A673 (cell line): ENCODE results near the gene SEMA3E.

Source experiments
- CTCF ChIP-seq: fragments of 300-800, 200-600 bp; sonication (generic); conservative IDR thresholded peaks from 2 replicates; pipeline ENCODE4 v1.5.1; 2017; ENCODE audit warnings: low read depth, mild to moderate bottlenecking, antibody characterized with exemption, low read length, moderate library complexity, mixed read lengths
- EZH2 ChIP-seq: fragments of 200-600 bp; sonication (generic); IDR thresholded peaks from 2 replicates; pipeline ENCODE4 v1.6.1; 2017; ENCODE audit warnings: borderline replicate concordance, low read depth, mild to moderate bottlenecking, mixed read lengths, antibody characterized with exemption, low read length; ENCODE audit not compliant: poor library complexity, severe bottlenecking

DNA sequence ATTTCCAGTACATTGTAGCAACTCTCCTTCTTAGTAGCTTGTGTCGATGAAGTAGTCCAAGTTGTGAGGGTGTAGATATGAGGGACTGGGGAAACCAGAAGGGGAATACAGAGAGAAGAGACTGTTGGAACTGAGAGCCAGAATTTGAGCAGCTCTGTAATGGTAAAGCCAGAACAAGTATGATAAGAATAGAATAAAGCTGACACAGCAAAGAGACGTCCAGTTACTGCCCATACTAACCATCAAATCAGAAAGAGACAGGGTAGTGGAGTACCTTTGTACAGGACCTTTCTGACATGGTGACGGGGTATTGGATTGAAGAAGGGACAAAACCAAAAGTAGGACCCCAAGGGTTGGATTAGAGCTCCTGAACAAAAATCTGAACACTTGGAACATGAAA is 206.0 kb downstream of the SEMA3E start:
- TF ChIP-seq EZH2 (no peak), CTCF (no peak)
